ENCODE measurements around the gene SMIM44.
"Not testable (repeated sequence)": the region's sequence is repeated elsewhere in the genome, so short reads cannot be mapped to it uniquely, and the experiment has no call there.

SMIM44 gene

DNA sequence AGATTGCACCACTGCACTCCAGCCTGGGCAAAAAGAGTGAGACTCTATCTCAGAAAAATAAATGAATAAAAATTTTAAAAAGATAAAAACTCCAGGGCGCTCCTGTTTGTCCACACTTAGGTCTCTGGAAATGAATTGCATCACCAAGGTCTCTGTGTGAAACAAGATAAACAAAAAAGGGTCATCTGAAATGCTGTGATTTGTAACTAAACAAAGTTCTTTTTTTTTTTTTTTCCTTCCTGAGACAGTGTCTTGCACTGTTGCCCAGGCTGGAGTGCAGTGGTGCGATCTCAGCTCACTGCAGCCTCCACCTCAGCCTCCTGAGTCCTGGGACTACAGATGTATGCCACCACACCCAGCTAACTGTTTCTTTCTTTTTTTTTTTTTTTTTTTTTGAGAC, 34.4 kb upstream of the SMIM44 start:
- no peak for DNase-seq

DNA sequence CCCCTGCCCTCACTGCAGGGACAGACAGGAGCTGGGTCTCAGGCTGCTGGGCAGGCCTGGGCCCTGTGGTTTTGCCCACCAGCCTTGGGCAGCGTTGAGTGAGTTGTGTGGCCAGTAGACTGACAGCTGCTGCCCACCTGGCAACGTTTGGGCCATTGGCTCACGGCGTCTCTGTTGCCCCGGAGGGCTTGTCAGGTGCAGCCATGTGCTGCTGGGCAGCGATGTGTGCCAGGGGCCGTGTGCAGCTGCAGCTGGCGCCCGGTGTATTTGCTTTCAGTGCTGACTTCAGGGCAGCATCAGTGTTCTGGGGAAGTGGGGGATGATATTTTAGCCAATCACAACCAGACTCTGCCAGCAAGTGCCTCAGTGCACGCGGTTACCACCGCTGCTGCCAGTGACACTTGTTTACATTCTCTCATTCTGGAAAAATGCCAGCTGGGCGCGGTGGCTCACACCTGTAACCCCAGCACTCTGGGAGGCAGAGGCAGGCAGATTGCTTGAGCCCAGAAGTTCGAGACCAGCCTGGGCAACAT, 33.5 kb upstream of the SMIM44 start:
- DNase-seq = peak; percentile 39

DNA sequence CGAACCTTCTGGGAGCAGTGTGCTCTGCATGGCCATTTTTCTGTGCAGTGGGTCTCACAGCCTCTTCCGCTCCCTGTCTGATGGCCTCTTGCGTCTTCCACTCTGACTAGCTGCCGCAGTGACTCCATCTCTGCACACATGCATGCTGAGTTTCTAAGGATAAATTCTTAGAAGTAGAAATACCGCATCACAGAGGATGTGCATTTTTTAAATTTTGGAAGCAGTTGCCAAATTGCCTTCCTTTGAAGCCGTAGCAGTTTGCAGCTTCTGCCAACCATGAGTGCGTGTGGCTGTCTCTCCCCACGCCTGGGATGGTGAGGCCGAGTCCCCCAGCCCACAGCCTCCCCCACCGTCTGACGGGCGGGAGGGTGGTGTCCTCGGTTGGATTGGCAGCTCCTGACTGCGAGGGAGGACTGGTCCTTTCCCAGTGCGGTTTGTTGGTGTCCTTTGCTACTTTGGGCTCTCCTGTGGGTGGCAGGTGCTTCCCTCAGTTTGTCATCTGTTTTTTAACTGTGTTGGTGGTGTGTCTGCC, 32.7 kb upstream of the SMIM44 start:
- no peak for DNase-seq

DNA sequence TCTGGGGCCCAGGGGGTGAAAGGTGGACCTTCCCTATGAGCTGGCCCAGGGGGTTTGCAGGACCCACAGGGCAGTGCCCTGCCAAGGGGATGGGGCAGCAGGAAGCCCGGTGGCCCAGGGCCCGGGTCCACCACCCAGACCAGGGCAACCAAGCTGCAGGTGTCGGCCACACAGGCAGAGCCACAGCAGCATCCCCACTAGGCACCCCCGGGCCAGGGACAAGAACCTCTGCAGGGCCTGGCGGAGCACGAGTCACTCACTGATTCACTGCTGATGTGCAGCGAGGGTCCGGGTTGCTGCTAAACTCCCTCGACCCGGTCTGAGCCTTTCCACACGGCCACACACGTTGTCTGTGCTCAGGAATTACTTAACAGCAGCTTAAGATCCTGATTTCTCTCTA, 31.7 kb upstream of the SMIM44 start:
- DNase-seq = no peak

DNA sequence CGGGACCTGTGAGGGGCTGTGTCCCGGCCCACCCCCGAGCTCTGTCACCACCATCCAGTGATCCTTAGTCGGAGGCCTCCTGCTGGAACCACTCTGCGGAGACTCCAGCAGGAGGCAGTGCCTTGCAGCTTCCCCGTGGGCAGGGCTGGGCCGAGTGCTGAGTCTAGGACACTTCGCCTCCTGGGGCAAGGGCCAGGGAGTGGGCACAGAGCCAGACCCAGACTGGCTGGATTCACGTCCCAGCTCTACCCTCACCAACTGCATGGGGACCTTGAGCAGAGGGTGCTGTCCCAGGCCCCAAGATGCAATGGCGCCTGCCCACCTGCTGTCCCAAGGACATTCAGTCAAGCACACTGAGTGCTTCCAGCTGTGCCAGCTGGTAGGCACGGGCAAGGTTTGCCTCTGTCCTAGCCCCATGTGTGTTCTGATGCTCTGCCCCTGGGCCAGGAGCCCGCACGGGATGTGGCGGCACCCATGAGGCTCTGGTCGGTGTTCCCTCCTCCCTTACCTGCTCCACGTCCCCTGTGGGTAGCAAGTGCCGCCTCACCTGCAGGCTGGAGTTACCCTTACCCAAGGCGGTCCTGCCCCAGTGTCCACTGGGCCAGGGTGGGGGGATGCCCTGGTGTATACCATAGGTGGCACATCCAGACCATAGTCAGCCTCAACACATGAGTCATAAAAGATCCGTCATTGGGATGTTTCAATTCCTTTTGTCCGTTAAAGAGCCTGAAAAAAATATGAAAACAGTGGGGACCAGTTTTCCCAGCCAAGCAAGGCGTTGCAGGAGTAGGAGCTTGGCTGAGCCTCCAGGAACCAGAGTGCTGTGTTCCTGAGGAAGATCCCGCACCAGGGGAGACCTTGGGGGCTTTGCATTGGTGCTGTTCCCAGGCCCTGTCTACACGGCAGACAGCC, 30.2 kb upstream of the SMIM44 start:
- no peak for DNase-seq

DNA sequence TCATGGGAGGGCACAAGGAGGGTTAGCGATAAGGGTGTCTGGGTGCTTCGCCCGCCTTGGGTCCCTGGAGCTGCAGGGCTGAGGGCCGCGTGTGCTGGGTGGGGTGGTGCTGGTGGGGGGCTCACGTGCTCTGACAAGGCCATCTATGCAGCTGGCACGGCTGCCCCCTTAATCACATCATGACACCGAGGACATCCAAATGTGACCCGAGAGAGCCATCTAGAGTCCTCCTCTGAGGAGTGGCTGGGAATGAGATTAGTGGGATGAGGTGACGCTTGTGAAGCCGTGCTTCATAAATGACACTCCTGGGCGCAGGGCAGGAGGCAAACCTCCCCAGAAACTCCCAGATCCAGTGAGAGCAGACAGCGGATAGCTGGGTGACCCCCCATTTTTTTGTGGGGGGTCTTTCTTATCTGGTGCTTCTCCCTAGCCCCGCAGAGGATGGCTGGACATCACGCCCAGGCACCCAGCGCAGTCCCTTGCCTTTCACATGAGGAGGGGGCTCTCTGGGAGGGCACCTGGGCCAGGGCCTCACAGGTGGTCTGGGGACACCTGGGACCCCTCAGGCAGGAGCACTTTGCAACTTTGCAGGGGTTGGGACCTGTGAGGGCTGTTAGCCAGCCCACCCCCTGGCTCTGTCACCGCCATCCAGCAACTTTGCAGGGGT, 29.5 kb upstream of the SMIM44 start:
- no peak for DNase-seq

DNA sequence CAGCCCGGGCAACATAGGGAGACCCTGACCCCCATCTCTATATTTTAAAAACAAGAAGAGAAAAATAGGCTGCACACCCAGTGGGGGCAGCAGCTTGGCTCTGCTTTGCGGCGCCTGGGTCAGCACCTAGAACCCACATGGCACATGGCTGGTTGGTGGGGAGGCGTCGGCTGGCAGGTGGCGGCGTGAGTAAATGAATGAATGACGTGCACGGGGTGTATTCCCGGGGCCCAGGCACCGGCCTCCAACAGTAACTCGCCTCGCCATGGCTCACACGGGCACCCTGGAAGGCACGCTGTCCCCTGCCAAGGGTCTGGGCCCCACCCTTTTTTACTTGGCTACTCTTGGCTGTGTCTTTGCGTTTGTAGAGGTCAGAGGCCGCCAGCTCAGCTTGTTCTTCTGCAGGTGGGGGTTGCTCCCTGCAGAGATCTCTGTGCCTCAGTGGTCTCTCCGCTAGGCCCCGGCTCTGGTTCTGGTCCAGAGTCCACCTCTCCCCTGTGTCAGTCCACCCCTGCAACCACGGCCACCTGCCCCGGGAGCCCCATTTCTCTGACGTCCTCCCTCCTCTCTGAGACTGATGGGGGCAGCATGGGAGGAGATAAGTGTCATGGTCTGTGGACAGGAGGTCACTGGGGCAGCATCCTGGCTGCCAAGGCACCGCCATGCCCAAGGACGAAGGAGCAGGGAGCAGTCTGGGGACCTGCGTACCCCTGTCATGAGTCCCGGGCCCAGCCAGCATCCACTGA, 28.4 kb upstream of the SMIM44 start:
- no peak for DNase-seq

DNA sequence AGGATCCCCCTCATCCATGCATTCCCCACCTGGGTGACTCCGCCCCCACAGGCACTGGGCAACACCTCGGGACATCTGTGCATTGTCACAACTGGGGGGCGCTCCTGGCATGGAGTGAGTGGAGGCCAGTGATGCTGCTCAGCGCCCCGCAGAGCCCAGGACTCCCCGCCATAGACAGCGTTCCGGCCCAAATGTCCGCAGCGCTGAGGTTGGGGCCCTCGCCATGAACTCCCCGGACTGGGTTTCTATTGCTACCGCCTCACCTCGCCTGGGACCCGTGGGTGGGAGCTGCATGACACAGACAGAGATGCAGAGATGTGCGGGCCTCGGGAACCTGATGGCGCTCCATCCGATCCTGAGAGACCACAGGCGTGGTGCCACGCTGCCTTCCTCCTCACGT, 27.5 kb upstream of the SMIM44 start:
- DNase-seq = no peak

DNA sequence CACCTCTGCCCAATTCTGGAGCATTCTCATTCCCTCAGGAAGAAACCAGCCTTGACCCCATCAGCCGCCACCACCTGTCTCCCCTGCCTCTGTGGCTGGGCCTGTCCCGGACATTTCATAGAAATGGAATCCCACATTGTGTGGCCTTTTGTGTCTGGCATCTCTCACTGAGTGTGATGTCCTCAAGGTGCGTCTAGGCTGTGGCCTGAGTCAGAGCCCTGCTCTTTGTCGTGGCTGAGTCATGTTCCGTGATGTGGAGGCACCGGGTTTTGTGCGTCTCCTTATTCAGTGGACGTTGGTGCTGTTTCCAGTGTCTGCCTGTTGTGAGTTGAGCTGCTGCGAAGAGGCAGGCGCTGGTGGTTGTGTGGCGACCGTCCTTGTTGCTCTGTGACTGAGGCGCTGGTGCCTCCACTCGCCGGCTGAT, 26.3 kb upstream of the SMIM44 start:
- DNase-seq = no peak

DNA sequence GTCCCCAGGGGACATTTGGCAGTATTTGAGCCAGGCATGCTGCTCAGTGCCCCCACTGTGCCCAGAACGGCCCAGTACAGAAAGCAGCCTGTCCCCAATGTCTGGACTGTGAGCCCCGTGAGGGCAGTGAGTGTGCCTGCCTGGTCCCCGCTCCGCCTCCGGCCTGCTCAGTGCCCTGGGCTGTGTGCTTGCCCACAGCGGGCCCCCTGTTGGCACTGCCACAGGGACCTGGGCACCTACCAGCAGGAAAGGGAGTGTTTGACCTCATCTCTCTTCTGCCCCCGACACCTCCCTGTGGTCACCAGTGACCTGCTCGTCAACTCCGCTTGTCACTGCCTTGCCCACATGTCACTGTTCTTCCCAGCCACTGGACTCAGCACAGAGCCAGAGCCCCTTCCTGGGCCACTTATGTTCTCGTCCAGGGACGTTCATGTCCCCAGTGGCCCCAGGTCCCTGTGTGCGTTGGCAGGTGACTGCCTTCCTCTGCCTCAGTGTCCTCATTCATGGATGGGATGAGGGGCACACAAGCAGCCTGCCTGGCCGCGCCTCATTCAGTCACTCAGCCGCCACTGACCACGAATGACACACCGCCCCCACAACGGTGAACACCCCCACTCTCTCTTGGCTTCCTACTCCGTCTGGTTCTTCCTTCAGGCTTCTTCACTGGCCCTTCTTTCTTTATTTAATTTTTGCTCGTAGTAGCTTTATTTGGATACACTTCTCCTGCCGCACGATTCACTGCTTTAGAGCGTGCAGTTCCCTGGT, 25.7 kb upstream of the SMIM44 start:
- DNase-seq = no peak

DNA sequence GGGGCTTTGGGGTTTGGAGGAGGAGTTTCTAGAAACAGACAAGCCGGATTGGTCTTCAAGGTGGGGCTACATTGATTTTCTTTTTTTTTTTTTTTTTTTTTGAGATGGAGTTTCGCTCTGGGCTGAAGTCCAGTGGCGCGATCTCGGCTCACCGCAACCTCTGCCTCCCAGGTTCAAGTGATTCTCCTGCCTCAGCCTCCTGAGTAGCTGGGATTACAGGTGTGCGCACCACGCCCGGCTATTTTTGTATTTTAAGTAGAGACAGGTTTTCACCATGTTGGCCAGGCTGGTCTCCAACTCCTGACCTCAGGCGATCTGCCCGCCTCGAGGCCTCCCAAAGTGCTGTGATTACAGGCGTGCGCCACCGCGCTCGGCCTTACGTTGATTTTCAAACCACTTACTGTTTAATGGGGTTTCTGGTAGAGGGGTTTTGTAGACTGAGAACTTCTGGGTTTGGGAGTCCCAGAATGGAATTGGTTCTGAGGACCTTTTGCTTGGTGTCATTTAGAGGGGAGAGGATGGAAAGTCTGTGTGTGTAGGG, 24.9 kb upstream of the SMIM44 start:
- not testable (repeated sequence) for DNase-seq

DNA sequence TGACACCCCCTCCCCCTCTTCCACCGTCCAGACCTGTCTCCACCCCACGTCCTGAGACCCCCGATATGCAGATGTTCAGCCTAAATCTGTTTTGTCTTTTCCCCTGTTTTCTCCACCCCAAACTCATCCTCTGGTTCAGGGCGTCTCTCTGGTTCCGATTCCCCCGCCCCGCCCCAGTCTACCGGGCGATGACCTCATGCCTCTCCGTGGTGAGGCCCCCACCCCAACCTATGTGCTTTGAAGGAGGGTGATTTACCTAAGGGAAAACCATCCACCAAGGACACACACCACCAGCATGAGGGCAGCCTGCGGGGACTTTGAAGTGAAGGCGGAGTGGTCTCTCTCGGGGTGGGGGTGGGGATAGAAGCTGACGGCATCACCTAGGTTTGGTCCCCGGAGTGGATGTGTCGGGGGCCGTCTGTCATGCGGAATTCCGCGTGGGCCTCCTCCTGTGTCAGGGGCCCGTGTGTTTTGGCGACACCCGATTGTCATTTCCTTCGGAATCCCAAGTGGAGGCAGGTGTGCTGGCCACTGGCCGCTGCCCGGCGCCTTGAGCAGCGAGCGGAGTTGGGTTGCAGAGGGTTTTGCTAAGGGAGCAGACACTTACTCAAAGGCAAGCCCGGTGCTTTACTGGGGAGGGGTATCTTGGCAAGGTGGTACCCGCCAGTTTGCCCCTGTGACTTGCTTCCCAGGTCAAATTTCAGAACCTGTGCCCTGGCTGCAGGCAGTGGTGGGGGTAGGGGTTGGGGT, 24.3 kb upstream of the SMIM44 start:
- DNase-seq = no peak

DNA sequence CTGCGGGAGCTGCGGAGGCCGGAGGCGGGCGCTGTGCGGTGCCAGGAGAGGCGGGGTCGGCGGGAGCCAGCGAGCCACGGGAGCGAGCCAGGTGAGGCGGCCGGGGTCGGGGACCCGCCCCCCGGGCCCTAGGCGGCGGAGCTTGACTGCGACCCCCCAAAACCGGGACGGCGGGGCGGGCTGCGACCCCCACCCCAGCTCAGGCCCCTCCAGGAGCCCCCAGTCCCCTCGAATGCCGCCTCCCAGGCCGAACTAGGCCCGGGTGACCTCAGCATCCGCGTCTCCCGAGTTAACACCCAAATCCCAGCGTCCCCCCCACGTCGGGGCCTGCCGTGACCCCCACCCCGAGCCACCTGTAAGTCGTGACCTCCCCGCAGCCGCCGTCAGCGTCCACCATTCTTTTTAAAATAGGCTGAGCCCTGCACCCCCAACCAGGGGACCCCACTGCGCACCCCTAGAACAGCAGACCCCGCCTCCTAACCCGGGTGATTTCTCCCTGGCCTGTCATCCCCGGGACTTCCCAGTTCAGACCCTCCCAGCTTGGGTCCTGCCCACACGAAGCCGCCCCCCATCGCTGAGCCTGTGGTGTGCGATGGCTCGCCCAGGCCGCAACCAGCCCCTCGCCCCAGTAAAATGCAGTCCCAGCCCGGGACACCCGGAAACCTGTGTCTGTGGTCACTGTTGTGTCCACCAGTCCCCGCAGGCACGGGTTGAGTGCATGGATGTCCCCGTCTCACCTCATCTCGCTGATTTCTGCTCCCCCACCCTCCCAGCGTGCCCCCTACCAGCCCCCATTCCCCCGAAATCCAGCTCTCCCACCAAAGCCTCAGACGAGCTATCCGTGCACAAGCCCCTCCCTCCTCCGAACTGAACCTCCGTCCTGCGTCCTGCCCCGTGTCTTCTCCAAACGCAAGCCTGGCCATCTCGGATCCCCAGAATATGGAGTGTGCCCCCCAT, 23.4 kb upstream of the SMIM44 start:
- no peak for DNase-seq

DNA sequence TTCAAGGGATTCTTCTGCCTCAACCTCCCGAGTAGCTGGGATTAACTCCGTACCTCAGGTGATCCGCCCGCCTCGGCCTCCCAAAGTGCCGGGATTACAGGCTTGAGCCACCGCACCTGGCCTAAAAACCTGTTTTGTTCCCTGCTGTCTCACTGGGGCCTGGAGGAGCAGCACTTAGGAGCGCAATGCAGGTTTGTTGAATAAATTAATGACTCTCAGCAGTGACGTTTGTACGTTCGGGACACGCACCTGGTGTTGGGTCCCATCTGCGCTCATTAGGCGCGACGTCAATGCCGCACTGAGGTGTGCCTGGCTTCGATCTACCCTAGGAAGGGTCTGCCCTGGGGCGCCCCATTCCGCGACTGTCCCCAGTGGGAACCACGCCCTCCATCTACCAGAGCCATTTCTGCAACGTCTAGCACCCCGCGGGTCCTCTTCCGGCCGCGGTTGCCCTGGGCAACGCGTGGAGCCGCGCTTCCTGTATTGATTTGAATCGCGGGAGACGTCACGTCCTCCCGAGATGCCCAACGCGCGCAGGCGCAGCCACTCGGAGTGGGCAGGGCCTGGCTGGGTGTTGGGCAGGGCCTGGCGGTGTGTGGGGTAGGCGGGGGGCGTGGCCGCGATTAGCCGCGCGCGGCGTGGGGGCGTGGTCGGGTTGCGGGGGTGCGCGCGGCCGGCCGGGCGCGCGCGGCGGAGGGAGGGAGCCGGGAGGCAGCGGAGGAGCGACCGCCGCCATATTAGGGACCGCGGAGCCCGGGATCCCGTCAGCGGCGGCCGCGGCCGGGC, 22.6 kb upstream of the SMIM44 start, which contains the start of gene FZR1:
FZR1 (plus strand) TSS at position 714 of the 786 bp plus-strand sequence. CDS start 16,679 bp downstream, outside the sequence.
- peak; percentile 91 for DNase-seq

DNA sequence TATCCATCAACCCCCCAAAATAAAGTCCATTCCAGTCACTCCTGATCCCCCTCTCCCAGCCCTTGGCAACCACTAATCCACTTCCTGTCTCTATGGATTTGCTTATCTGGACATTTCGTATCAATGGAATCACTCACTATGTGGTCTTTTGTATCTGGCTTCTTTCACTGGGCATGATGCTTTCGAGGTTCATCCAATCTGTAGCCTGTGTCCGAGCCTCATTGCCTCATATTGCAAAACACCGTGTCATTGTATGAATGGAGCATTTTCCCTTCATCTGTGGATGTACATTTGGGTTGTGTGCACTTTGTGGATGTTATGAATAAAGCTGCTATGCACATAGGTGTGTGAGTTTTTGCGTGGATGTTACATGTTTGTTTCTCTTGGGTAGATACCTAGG, 21.5 kb upstream of the SMIM44 start:
- DNase-seq = no peak

DNA sequence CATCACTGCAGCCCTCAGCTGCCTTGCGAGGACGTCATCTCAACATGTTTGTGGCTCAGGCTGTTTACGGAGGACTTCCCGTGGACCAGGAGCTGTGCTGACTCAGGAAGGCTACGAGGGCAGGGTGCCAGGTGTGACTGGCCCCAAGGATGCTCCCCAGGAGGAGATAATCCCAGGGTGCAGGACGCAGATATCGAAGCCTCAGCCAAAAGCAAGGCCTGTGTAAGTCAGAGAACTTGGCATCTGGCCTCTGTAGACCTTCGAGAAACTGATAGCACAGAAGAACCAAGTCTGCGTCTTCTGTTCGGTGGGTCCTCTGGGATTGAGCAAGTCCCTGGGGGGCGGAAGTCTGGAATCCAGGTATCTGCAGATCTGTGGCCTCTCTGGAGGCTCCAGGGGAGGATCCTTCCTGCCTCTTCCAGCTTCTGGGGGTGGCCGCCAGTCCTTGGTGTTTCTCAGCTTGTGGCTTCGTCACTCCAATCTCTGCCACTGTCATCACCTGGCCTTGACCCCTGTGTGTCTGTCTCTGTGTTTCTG, 19.9 kb upstream of the SMIM44 start:
- DNase-seq = no peak

DNA sequence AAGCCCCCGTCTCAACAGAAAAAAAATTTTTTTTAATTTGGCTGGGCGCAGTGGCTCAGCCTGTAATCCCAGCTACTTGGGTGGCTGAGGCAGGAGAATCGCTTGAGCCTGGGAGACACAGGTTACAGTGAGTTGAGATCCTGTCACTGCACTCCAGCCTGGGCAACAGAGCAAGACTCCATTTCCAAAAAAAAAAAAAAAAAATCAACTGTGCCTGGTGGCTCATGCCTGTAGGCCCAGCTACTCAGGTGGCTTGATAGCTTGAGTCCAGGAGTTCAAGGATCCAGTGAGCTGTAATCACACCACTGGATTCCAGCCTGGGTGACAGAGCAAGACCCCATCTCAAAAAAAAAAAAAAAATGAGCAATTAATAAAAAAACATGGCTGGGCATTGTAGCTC, 18.5 kb upstream of the SMIM44 start:
- no peak for DNase-seq

DNA sequence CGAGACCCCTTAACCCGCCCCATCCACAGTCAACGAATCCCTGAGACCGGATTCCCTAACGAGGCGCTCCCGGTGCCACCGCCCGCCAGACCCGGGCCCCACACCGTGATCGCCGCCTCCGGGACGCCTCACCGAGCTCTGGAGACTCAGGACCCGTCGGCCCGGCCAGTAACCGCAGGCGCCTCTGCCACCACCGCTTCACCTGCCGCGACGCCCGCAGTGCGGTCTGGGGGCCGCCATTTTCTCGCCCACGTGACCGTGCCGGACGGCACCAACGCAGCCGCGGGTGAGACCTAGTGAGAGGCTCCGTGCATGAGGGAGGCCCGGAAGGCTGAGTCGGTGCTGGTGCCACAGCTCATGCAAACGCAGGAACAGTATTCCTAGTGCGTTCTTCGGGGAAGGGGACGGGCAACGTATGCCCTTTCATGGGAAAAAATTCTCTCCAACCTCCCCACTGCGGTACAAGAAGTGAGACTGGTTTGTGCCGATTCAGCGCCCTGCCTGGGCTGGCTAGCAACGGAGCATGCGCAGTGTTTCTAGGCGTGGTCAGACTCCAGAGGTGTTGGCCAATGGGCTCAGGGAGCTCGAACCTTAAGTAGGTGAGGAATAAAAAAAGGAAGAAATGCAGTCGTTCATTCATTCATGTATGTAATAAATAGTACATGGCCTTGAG, 17.3 kb upstream of the SMIM44 start, which contains the start of gene DOHH:
DOHH (minus strand) TSS at position 246 of the 673 bp plus-strand sequence. CDS start 3,860 bp downstream, outside the sequence.
- peak; percentile 92 for DNase-seq

Data from NCI-H1436 treated with DMSO at 0.1 percent for 48 hours (cell line).